ENCODE data around the gene SCYGR5.

Gene SCYGR5

DNA sequence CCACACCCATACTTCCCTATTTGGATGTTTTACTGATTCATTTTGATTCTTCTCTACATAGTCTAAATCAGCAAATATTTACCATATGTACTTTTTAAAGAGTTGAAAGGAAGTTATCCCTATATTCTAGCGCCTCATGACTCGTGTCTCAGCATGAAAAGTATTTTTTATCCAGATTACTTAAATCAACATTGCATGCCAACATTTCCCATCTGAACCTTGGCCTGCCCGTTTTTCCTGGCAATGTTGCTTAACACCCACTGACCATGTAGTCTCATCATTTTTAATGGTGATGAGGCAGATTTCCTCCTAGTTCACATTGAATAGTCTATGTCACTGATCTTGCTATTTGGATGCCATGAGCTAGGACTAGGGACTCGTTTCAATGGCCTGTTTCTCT, 13.2 kb upstream of the SCYGR5 start:
- H3K4me1 ChIP-seq (ENCODE audit: control insufficient read depth in 1 of 2, insufficient read depth in 2 of 2, low read length in 2 of 2), result no peaks in the 10 kb centered on the region
- no peak overlapping the region for H4K91ac ChIP-seq (ENCODE audit: low read depth, low read length)
- H2AFZ ChIP-seq (ENCODE audit: insufficient read depth, low read length, poor library complexity), result no peak overlapping the region
- H4K12ac ChIP-seq (ENCODE audit: low read depth, low read length), result no peak overlapping the region
- no peak overlapping the region for H3K18ac ChIP-seq (ENCODE audit: low read length)
- no peaks in the 10 kb centered on the region for H3K79me1 ChIP-seq (ENCODE audit: low read length)
- H3K36me3 ChIP-seq (ENCODE audit: control insufficient read depth in 1 of 2, insufficient read depth in 2 of 2, low read length in 2 of 2), result no peaks in the 10 kb centered on the region
- H2BK5ac ChIP-seq (ENCODE audit: low read depth, low read length, poor library complexity), result no peak overlapping the region
- no peak overlapping the region for H3K4me2 ChIP-seq (ENCODE audit: low read length)
- H4K8ac ChIP-seq (ENCODE audit: low read depth, low read length), result no peak overlapping the region
- no peak overlapping the region for H3K4ac ChIP-seq (ENCODE audit: low read depth, low read length)
- H3K79me2 ChIP-seq (ENCODE audit: control insufficient read depth, insufficient read depth, low read length, poor library complexity), result no peaks in the 10 kb centered on the region
- no peak overlapping the region for H2BK12ac ChIP-seq (ENCODE audit: low read length)
- H3K27ac ChIP-seq (ENCODE audit: low read depth, low read length), result no peak overlapping the region
- H3K9ac ChIP-seq (ENCODE audit: low read length), result no peak overlapping the region
- H3K14ac ChIP-seq (ENCODE audit: low read length), result no peak overlapping the region
- H3K27me3 ChIP-seq (ENCODE audit: insufficient read depth, low read length), result no peaks in the 10 kb centered on the region
- H2BK120ac ChIP-seq (ENCODE audit: insufficient read depth, low read length, poor library complexity), result no peak overlapping the region
- no CpG with 5 or more reads among the region's 4 CpGs for WGBS (ENCODE audit: extremely low coverage, insufficient coverage, insufficient read length)
- no peak for DNase-seq
- no peak overlapping the region for H3K23ac ChIP-seq (ENCODE audit: low read length)
- no peaks in the 10 kb centered on the region for H3K9me3 ChIP-seq (ENCODE audit: insufficient read depth, low read depth, low read length)
- H3K4me3 ChIP-seq (ENCODE audit: low read depth, low read length), result no peak overlapping the region
- H2AK5ac ChIP-seq (ENCODE audit: low read length), result no peak overlapping the region

DNA sequence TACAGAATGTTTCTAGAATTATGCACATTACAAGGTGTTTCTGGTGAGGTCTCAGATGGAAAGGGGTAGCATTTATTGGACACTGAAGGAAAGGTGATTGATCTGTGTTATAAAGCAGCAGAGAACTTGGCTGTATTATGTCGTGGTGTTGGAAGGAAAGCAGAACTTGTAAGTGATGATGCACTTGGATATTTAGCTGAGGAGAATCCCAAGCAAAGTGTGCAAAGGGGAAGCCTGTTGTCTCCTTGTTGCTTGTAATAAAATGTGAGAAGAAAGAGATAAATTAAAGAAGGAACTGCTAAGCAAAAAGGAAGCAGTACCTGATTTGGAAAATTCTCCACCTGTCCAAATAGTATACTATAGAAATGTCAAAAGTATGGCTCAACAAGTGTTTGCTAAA, 12.2 kb upstream of the SCYGR5 start:
- no peak overlapping the region for H3K18ac ChIP-seq (ENCODE audit: low read length)
- no peak overlapping the region for H2BK12ac ChIP-seq (ENCODE audit: low read length)
- H3K4me3 ChIP-seq (ENCODE audit: low read depth, low read length), result no peak overlapping the region
- H4K91ac ChIP-seq (ENCODE audit: low read depth, low read length), result no peak overlapping the region
- no peak overlapping the region for H2AK5ac ChIP-seq (ENCODE audit: low read length)
- H3K79me2 ChIP-seq (ENCODE audit: control insufficient read depth, insufficient read depth, low read length, poor library complexity), result no peaks in the 10 kb centered on the region
- no peak overlapping the region for H3K14ac ChIP-seq (ENCODE audit: low read length)
- H3K4me2 ChIP-seq (ENCODE audit: low read length), result no peak overlapping the region
- no peak overlapping the region for H4K12ac ChIP-seq (ENCODE audit: low read depth, low read length)
- no peak overlapping the region for H2BK120ac ChIP-seq (ENCODE audit: insufficient read depth, low read length, poor library complexity)
- no peak overlapping the region for H3K4ac ChIP-seq (ENCODE audit: low read depth, low read length)
- no peaks in the 10 kb centered on the region for H3K27me3 ChIP-seq (ENCODE audit: insufficient read depth, low read length)
- no peak for DNase-seq
- no peaks in the 10 kb centered on the region for H3K36me3 ChIP-seq (ENCODE audit: control insufficient read depth in 1 of 2, insufficient read depth in 2 of 2, low read length in 2 of 2)
- no peaks in the 10 kb centered on the region for H3K79me1 ChIP-seq (ENCODE audit: low read length)
- no peak overlapping the region for H3K23ac ChIP-seq (ENCODE audit: low read length)
- H2BK5ac ChIP-seq (ENCODE audit: low read depth, low read length, poor library complexity), result no peak overlapping the region
- no peak overlapping the region for H4K8ac ChIP-seq (ENCODE audit: low read depth, low read length)
- no peaks in the 10 kb centered on the region for H3K9me3 ChIP-seq (ENCODE audit: insufficient read depth, low read depth, low read length)
- no peak overlapping the region for H3K9ac ChIP-seq (ENCODE audit: low read length)
- H3K4me1 ChIP-seq (ENCODE audit: control insufficient read depth in 1 of 2, insufficient read depth in 2 of 2, low read length in 2 of 2), result no peaks in the 10 kb centered on the region
- H3K27ac ChIP-seq (ENCODE audit: low read depth, low read length), result no peak overlapping the region
- no peak overlapping the region for H2AFZ ChIP-seq (ENCODE audit: insufficient read depth, low read length, poor library complexity)
- WGBS (ENCODE audit: extremely low coverage, insufficient coverage, insufficient read length), result no CpG with 5 or more reads among the region's 1 CpG

DNA sequence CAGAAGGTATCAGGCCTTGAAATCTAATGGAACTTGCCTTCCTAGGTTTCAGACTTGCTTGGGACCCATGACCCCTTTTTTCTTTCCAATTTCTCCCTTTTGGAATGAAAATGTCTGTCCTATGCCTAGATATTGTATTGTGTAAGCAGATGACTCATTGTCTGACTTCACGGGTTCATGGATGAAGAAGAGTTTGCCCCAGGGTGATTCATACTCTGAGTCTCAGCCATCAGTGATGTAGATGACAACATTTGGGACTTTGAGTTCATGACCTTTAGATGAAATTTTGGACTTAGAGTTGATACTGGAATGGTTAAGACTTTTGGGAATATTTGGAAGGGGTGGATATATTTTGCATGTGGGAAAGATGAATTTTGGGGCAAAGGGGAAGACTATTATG, 11.2 kb upstream of the SCYGR5 start:
- Histone ChIP-seq H3K4ac (ENCODE audit: low read depth, low read length) (no peak overlapping the region), H4K8ac (ENCODE audit: low read depth, low read length) (no peak overlapping the region), H2BK12ac (ENCODE audit: low read length) (no peak overlapping the region), H3K79me1 (ENCODE audit: low read length) (no peaks in the 10 kb centered on the region), H3K4me1 (ENCODE audit: control insufficient read depth in 1 of 2, insufficient read depth in 2 of 2, low read length in 2 of 2) (no peaks in the 10 kb centered on the region), H3K9me3 (ENCODE audit: insufficient read depth, low read depth, low read length) (no peaks in the 10 kb centered on the region), H3K79me2 (ENCODE audit: control insufficient read depth, insufficient read depth, low read length, poor library complexity) (no peaks in the 10 kb centered on the region), H2AK5ac (ENCODE audit: low read length) (no peak overlapping the region), H3K4me2 (ENCODE audit: low read length) (no peak overlapping the region), H3K4me3 (ENCODE audit: low read depth, low read length) (no peak overlapping the region), H4K91ac (ENCODE audit: low read depth, low read length) (no peak overlapping the region), H2BK120ac (ENCODE audit: insufficient read depth, low read length, poor library complexity) (no peak overlapping the region), H3K18ac (ENCODE audit: low read length) (no peak overlapping the region), H3K27ac (ENCODE audit: low read depth, low read length) (no peak overlapping the region), H3K9ac (ENCODE audit: low read length) (no peak overlapping the region), H4K12ac (ENCODE audit: low read depth, low read length) (no peak overlapping the region), H3K14ac (ENCODE audit: low read length) (no peak overlapping the region), H3K23ac (ENCODE audit: low read length) (no peak overlapping the region), H2BK5ac (ENCODE audit: low read depth, low read length, poor library complexity) (no peak overlapping the region), H2AFZ (ENCODE audit: insufficient read depth, low read length, poor library complexity) (no peak overlapping the region), H3K27me3 (ENCODE audit: insufficient read depth, low read length) (no peaks in the 10 kb centered on the region), H3K36me3 (ENCODE audit: control insufficient read depth in 1 of 2, insufficient read depth in 2 of 2, low read length in 2 of 2) (no peaks in the 10 kb centered on the region)
- peak; percentile 53 to 94 for DNase-seq
- WGBS (ENCODE audit: extremely low coverage, insufficient coverage, insufficient read length), result no CpG with 5 or more reads among the region's 1 CpG

DNA sequence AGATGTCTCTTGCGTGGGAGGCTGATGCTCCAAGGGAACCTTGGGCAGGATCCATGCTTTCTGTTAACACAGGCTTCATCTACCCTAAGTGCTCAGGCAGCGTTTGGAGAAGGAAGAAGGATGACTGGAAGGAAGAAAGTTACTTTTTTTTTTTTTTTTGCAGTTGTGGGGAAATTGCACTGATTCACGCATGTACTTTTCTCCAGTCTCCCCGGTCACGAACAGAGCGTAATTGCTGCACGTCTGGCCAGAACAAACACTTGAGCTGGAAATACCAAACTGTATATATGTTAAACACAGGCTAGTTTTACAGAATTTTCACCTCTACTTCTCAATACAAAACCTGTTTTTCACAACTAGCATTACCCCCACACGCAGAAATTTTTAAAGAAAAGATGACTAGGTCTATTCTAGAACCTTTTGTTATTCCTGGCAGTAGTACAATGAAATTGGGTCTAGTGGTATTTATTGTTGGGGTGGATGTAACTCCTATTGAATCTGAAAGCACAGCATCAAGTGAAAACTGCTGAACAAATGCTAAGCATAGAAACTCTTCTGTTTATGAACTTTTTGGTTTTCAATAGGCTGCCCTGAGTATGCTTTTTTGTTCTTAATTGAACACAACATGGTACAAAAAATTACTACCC, 9.3 kb upstream of the SCYGR5 start:
- Histone ChIP-seq H2BK120ac (ENCODE audit: insufficient read depth, low read length, poor library complexity) (no peak overlapping the region), H3K4me3 (ENCODE audit: low read depth, low read length) (no peak overlapping the region), H3K4ac (ENCODE audit: low read depth, low read length) (no peak overlapping the region), H3K36me3 (ENCODE audit: control insufficient read depth in 1 of 2, insufficient read depth in 2 of 2, low read length in 2 of 2) (no peaks in the 10 kb centered on the region), H3K9ac (ENCODE audit: low read length) (no peak overlapping the region), H3K79me1 (ENCODE audit: low read length) (no peaks in the 10 kb centered on the region), H3K14ac (ENCODE audit: low read length) (no peak overlapping the region), H4K12ac (ENCODE audit: low read depth, low read length) (no peak overlapping the region), H3K4me2 (ENCODE audit: low read length) (no peak overlapping the region), H2AFZ (ENCODE audit: insufficient read depth, low read length, poor library complexity) (no peak overlapping the region), H2BK5ac (ENCODE audit: low read depth, low read length, poor library complexity) (no peak overlapping the region), H3K18ac (ENCODE audit: low read length) (no peak overlapping the region), H3K23ac (ENCODE audit: low read length) (no peak overlapping the region), H2AK5ac (ENCODE audit: low read length) (no peak overlapping the region), H3K4me1 (ENCODE audit: control insufficient read depth in 1 of 2, insufficient read depth in 2 of 2, low read length in 2 of 2) (peaks cover 6% of the 10 kb centered on the region in 2 experiments), H4K91ac (ENCODE audit: low read depth, low read length) (no peak overlapping the region), H2BK12ac (ENCODE audit: low read length) (no peak overlapping the region), H3K9me3 (ENCODE audit: insufficient read depth, low read depth, low read length) (no peaks in the 10 kb centered on the region), H3K27ac (ENCODE audit: low read depth, low read length) (no peak overlapping the region), H3K27me3 (ENCODE audit: insufficient read depth, low read length) (no peaks in the 10 kb centered on the region), H4K8ac (ENCODE audit: low read depth, low read length) (no peak overlapping the region), H3K79me2 (ENCODE audit: control insufficient read depth, insufficient read depth, low read length, poor library complexity) (no peaks in the 10 kb centered on the region)
- DNase-seq, result no peak
- no CpG with 5 or more reads among the region's 8 CpGs for WGBS (ENCODE audit: extremely low coverage, insufficient coverage, insufficient read length)
